ENCODE measurements around the gene PFKFB2.

The PFKFB2 gene

DNA sequence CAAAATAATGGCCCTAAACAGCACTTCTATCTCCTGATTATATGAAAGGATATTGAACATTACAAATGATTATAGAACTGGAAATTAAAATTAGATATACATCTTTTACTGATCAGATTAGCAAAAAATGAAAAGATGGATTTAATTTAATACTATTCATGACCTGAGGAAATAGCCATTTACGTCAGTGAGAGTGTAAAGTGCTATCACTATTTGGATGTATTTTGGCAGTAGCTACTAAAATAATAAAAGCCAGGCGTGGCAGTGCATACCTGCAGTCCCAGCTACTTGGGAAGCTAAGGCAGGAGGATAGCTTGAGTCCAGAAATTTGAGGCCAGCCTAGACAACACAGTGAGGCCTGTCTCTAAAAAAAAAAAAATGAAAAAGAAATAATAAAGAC, 40.9 kb downstream of the PFKFB2 start:
- no peak overlapping the region for H2AFZ ChIP-seq (ENCODE audit: low read depth, low read length)
- H3K4me1 ChIP-seq (ENCODE audit: low read length), result peaks cover 24% of the 10 kb centered on the region
- H3K4me3 ChIP-seq (ENCODE audit: low read length), result no peak overlapping the region
- H3K79me2 ChIP-seq (ENCODE audit: low read length), result no peaks in the 10 kb centered on the region
- no peak overlapping the region for H3K27ac ChIP-seq (ENCODE audit: low read length)
- H3K36me3 ChIP-seq (replicated peaks; ENCODE audit: low read depth, low read length), result peaks cover 8% of the 10 kb centered on the region
- peaks cover 3% of the 10 kb centered on the region; the same call in 1 of the 2 replicates for H3K9me3 ChIP-seq (ENCODE audit: insufficient read depth, low read length)
- H3K4me2 ChIP-seq (ENCODE audit: low read length), result no peak overlapping the region
- TF ChIP-seq EZH2phosphoT487 (IDR thresholded peaks at IDR 0.05; ENCODE audit: low read depth), result no peak
- TF ChIP-seq, protein P1, sequence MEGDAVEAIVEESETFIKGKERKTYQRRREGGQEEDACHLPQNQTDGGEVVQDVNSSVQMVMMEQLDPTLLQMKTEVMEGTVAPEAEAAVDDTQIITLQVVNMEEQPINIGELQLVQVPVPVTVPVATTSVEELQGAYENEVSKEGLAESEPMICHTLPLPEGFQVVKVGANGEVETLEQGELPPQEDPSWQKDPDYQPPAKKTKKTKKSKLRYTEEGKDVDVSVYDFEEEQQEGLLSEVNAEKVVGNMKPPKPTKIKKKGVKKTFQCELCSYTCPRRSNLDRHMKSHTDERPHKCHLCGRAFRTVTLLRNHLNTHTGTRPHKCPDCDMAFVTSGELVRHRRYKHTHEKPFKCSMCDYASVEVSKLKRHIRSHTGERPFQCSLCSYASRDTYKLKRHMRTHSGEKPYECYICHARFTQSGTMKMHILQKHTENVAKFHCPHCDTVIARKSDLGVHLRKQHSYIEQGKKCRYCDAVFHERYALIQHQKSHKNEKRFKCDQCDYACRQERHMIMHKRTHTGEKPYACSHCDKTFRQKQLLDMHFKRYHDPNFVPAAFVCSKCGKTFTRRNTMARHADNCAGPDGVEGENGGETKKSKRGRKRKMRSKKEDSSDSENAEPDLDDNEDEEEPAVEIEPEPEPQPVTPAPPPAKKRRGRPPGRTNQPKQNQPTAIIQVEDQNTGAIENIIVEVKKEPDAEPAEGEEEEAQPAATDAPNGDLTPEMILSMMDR (IDR thresholded peaks at IDR 0.05; ENCODE audit: low read depth, low read length), result no peak
- H3K9ac ChIP-seq (ENCODE audit: low read length), result no peak overlapping the region
- H3K27me3 ChIP-seq (ENCODE audit: low read depth, low read length), result peaks cover 10% of the 10 kb centered on the region; the same call in 1 of the 2 replicates
- H4K20me1 ChIP-seq (ENCODE audit: insufficient read depth, low read length), result no peaks in the 10 kb centered on the region

DNA sequence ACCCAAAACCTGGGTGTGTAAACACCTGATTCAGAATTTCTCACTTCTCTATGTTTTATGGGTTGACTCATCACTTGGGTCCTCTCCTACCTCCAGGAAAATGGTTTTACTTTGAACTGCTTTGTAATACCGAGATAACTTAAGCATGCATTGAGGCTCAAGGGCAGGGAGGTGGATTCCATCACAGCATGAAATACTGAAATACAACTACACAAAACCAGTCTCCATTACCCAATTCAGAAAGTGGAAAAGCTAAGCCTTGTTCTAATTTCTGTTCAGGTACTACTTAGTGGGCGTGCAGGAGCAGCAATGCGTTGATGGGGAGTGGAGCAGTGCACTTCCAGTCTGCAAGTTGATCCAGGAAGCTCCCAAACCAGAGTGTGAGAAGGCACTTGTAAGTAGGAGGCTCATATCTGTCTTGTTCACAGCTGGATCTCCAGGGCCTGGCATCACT, 44.8 kb downstream of the PFKFB2 start:
- TF ChIP-seq EZH2phosphoT487 (IDR thresholded peaks at IDR 0.05; ENCODE audit: low read depth), result peak; percentile 86
- TF ChIP-seq, protein P1 (IDR thresholded peaks at IDR 0.05; ENCODE audit: low read depth, low read length), result no peak
- Histone ChIP-seq H3K4me3 (ENCODE audit: low read length) (peak overlapping the region; percentile 51), H3K36me3 (replicated peaks; ENCODE audit: low read depth, low read length) (peaks cover 19% of the 10 kb centered on the region), H2AFZ (ENCODE audit: low read depth, low read length) (no peak overlapping the region), H3K4me2 (ENCODE audit: low read length) (peak overlapping the region; percentile 77), H3K27ac (ENCODE audit: low read length) (peak overlapping the region; percentile 94), H3K9me3 (ENCODE audit: insufficient read depth, low read length) (peaks cover 16% of the 10 kb centered on the region), H3K27me3 (ENCODE audit: low read depth, low read length) (peaks cover 20% of the 10 kb centered on the region), H3K9ac (ENCODE audit: low read length) (peak overlapping the region; percentile 38; the same call in 1 of the 2 replicates), H4K20me1 (ENCODE audit: insufficient read depth, low read length) (no peaks in the 10 kb centered on the region), H3K79me2 (ENCODE audit: low read length) (no peaks in the 10 kb centered on the region), H3K4me1 (ENCODE audit: low read length) (peaks cover 24% of the 10 kb centered on the region)

DNA sequence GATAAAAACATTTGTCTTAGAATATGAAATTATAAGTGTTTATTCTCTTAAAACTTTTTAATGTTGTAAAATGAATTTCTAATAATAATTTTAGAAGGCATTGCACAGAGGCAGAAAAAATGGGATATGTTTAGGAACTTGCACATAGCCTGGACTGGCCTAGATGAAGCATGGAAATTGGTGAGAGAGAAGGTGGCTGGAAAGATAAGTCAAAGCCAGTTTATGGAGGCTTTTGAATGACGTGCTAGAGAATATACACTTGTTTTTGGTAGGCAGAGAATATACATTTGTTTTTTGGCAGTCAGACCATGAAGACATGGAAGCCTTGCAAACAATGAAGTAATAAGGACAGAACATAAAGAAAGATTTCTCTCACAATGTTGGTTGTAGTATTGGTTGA, 48.6 kb downstream of the PFKFB2 start:
- H3K9ac ChIP-seq (ENCODE audit: low read length), result no peak overlapping the region
- peaks cover 11% of the 10 kb centered on the region for H3K36me3 ChIP-seq (replicated peaks; ENCODE audit: low read depth, low read length)
- no peak overlapping the region for H2AFZ ChIP-seq (ENCODE audit: low read depth, low read length)
- TF ChIP-seq, protein P1 (IDR thresholded peaks at IDR 0.05; ENCODE audit: low read depth, low read length), result no peak
- no peak for TF ChIP-seq EZH2phosphoT487 (IDR thresholded peaks at IDR 0.05; ENCODE audit: low read depth)
- peaks cover 13% of the 10 kb centered on the region; the same call in 1 of the 2 replicates for H3K9me3 ChIP-seq (ENCODE audit: insufficient read depth, low read length)
- peaks cover 10% of the 10 kb centered on the region for H3K27me3 ChIP-seq (ENCODE audit: low read depth, low read length)
- H3K27ac ChIP-seq (ENCODE audit: low read length), result no peak overlapping the region
- no peaks in the 10 kb centered on the region for H3K79me2 ChIP-seq (ENCODE audit: low read length)
- no peak overlapping the region for H3K4me2 ChIP-seq (ENCODE audit: low read length)
- no peak overlapping the region for H3K4me3 ChIP-seq (ENCODE audit: low read length)
- H3K4me1 ChIP-seq (ENCODE audit: low read length), result peaks cover 24% of the 10 kb centered on the region
- no peaks in the 10 kb centered on the region for H4K20me1 ChIP-seq (ENCODE audit: insufficient read depth, low read length)

DNA sequence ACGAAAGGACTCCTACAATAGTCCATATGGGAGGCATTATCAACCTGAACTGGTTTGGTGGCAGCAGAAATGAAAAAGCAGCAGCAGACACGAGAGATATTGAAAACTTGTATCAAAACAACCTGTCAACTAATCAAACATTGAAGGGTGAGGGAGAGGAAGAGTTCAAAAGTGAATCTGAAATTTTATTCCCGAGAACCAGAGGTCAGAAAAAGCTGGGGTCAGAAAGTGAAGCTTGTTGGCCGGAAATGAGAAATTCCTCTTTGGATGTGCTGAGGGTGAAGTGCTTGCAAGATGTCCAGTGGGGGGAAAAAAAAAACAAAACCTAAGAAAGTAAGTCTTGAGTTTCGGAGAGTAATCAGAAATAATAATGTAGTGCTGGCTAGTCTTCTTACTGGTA, 49.1 kb downstream of the PFKFB2 start:
- peaks cover 10% of the 10 kb centered on the region for H3K27me3 ChIP-seq (ENCODE audit: low read depth, low read length)
- H4K20me1 ChIP-seq (ENCODE audit: insufficient read depth, low read length), result no peaks in the 10 kb centered on the region
- no peak for TF ChIP-seq EZH2phosphoT487 (IDR thresholded peaks at IDR 0.05; ENCODE audit: low read depth)
- TF ChIP-seq, protein P1 (IDR thresholded peaks at IDR 0.05; ENCODE audit: low read depth, low read length), result no peak
- no peak overlapping the region for H3K9ac ChIP-seq (ENCODE audit: low read length)
- peaks cover 13% of the 10 kb centered on the region; the same call in 1 of the 2 replicates for H3K9me3 ChIP-seq (ENCODE audit: insufficient read depth, low read length)
- no peak overlapping the region for H3K27ac ChIP-seq (ENCODE audit: low read length)
- H3K4me1 ChIP-seq (ENCODE audit: low read length), result peaks cover 19% of the 10 kb centered on the region
- no peaks in the 10 kb centered on the region for H3K79me2 ChIP-seq (ENCODE audit: low read length)
- H3K36me3 ChIP-seq (replicated peaks; ENCODE audit: low read depth, low read length), result peaks cover 11% of the 10 kb centered on the region
- H3K4me3 ChIP-seq (ENCODE audit: low read length), result no peak overlapping the region
- H2AFZ ChIP-seq (ENCODE audit: low read depth, low read length), result no peak overlapping the region
- H3K4me2 ChIP-seq (ENCODE audit: low read length), result no peak overlapping the region

Measured in OCI-LY3 (cell line).